GM12878 (cell line): ENCODE measurements around the gene MRPL20. TPM values are rescaled to one million over a fixed set of nuclear protein-coding genes. Genes with fewer than 3 reads are reported as not detected.
A peak's percentile ranks its signal among the peaks of the same experiment; 100 is the strongest.

Source experiments
- ATAC-seq: fragments of 200-7000 bp; cut with Tn5 transposase; 3 replicates; pipeline ENCODE4 v1.9.1; 2020; ENCODE audit warnings: mild to moderate bottlenecking, moderate library complexity
- BruUV-seq: library from RNA; stranded (reverse); fragments of 400-500 nt; replicated peaks from 2 replicates; lab custom pipeline; 2021; lab: Mats Ljungman, UMichigan
- CTCF ChIA-PET: fragments of 300-600 bp; sonication (Branson Sonifier 250); formaldehyde crosslinking; extraction: SDS; loops from one replicate; lab custom pipeline; 2021; ENCODE audit warnings: inconsistent platforms; lab: Yijun Ruan, JAX
- POLR2A ChIA-PET: fragments of 350-600 bp; formaldehyde crosslinking; extraction: SDS; loops from one replicate; lab custom pipeline; 2021; ENCODE audit warnings: inconsistent platforms; lab: Charles Lee
- RAD21 ChIA-PET: fragments of 300-600 bp; sonication (Branson Sonifier 250); formaldehyde crosslinking; loops from one replicate; lab custom pipeline; 2023; ENCODE audit warnings: antibody characterized with exemption; ENCODE audit not compliant: unreplicated experiment; lab: Charles Lee
- SMC1A ChIA-PET: fragments of 300-600 bp; sonication (Branson Sonifier 250); formaldehyde crosslinking; loops from one replicate; lab custom pipeline; 2023; ENCODE audit not compliant: unreplicated experiment, uncharacterized antibody; lab: Charles Lee
- DNase-seq: peaks from one replicate; pipeline ENCODE4 v3.0.0-alpha.2; 2011; ENCODE audit warnings: low read depth, low spot score
- FAIRE-seq: peaks from 3 replicates; lab custom pipeline; 2011; peaks lifted over from hg19 to GRCh38; lab: Jason Lieb, UNC
- H2AFZ ChIP-seq: 2 replicates; pipeline ENCODE4 v1.6.0; 2011; ENCODE audit warnings: low read depth, low read length, control low read depth; ENCODE audit not compliant: control insufficient read depth
- H3K27ac ChIP-seq: 2 replicates; pipeline ENCODE4 v1.5.1; 2011; ENCODE audit warnings: control low read depth; ENCODE audit not compliant: control insufficient read depth, insufficient read depth
- H3K27me3 ChIP-seq, 2 experiments: replicated peaks in 1 of 2; 2 replicates each; pipeline versions ENCODE4 v1.6.0 to v1.6.1; 2011; ENCODE audit warnings: low read length in 1 of 2; ENCODE audit not compliant: control insufficient read depth in 2 of 2, insufficient read depth in 2 of 2
- H3K36me3 ChIP-seq, 2 experiments: 2 replicates each; pipeline ENCODE4 v1.5.1; 2011; ENCODE audit warnings: low read length in 1 of 2; ENCODE audit not compliant: control insufficient read depth in 2 of 2, insufficient read depth in 2 of 2
- H3K4me1 ChIP-seq: 2 replicates; pipeline ENCODE4 v1.6.1; 2011; ENCODE audit warnings: mild to moderate bottlenecking, low read length, moderate library complexity, mixed read lengths; ENCODE audit not compliant: control insufficient read depth, insufficient read depth
- H3K4me2 ChIP-seq: 2 replicates; pipeline ENCODE4 v1.6.0; 2011; ENCODE audit warnings: control low read depth; ENCODE audit not compliant: control insufficient read depth, insufficient read depth
- H3K4me3 ChIP-seq: fragments of 200-600 bp; sonication (generic); 2 replicates; pipeline ENCODE4 v1.5.1; 2016
- H3K79me2 ChIP-seq: 2 replicates; pipeline ENCODE4 v1.6.0; 2011; ENCODE audit warnings: low read length; ENCODE audit not compliant: control insufficient read depth, insufficient read depth
- H3K9ac ChIP-seq: 2 replicates; pipeline ENCODE4 v1.8.0; 2011; ENCODE audit warnings: low read length, control low read depth, mixed read lengths; ENCODE audit not compliant: control insufficient read depth, insufficient read depth
- H3K9me3 ChIP-seq: replicated peaks from 3 replicates; pipeline ENCODE4 v1.5.1; 2011; ENCODE audit warnings: mild to moderate bottlenecking, low read length; ENCODE audit not compliant: control insufficient read depth, insufficient read depth
- H4K20me1 ChIP-seq: 2 replicates; pipeline ENCODE4 v1.6.0; 2011; ENCODE audit not compliant: control insufficient read depth, insufficient read depth
- LARP7 ChIP-seq: fragments of 450-650 bp; IDR thresholded peaks from 2 replicates; pipeline ENCODE4 v1.6.1; 2017; ENCODE audit warnings: mild to moderate bottlenecking
- WGBS: methylation state at CpG from one replicate; pipeline ENCODE4 v1.1.6; 2016; ENCODE audit warnings: low lambda C conversion rate; ENCODE audit not compliant: insufficient replicate concordance, insufficient coverage; ENCODE audit errors: missing lambda C conversion rate; 5-methylcytosine and 5-hydroxymethylcytosine counted together
- in situ Hi-C: fragments of 300-500 bp; cut with MboI; formaldehyde crosslinking; loops from 9 replicates; pipeline ENCODE4 v1.14.3; 2018; ENCODE audit warnings: mixed read lengths
- intact Hi-C: fragments of 100-400 bp; cut with micrococcal nuclease; formaldehyde crosslinking; loops from one replicate; pipeline ENCODE4 v1.14.2; 2022; ENCODE audit not compliant: unreplicated experiment
- polyA plus RNA-seq, 11 experiments: library from polyadenylated mRNA; depleted of rRNA in 4 of 11; unstranded in 6 of 11; stranded (reverse) in 5 of 11; fragments of >200 nt; fragmentation: Nextera tagmentation in 4 of 11; fragmentation: Illumina TruSeq in 1 of 11; extraction: Ambion mirVana in 4 of 11; extraction: Trizol in 1 of 11; gene quantifications; 1 replicate in 1 of 11; 2 replicates in 10 of 11; pipeline versions ENCODE4 v1.2.1 to v1.2.3, GENCODE V29; 2011 to 2016; ENCODE audit warnings: inconsistent platforms in 2 of 11, missing spikeins in 2 of 11, low read depth in 1 of 11
- total RNA-seq, 4 experiments: library from RNA; depleted of rRNA in 3 of 4; stranded (reverse); fragments of >200 nt in 3 of 4; fragmentation: Illumina TruSeq in 1 of 4; extraction: Trizol in 1 of 4; gene quantifications; 2 replicates each; pipeline versions ENCODE4 v1.2.1 to v1.2.3, GENCODE V29; 2013 to 2021
- TF ChIP-seq, protein P1 (sequence below): fragments of 450-650 bp; IDR thresholded peaks from 2 replicates; pipeline ENCODE4 v1.6.1; 2016; ENCODE audit warnings: mild to moderate bottlenecking
- TF ChIP-seq, protein P2 (sequence below): fragments of 450-650 bp; IDR thresholded peaks from 2 replicates; pipeline ENCODE4 v1.6.1; 2017; ENCODE audit warnings: mild to moderate bottlenecking, moderate library complexity
- TF ChIP-seq, protein P3 (sequence below): IDR thresholded peaks from 2 replicates; pipeline ENCODE4 v1.6.1; 2011; ENCODE audit warnings: low read depth, low read length, improper control_type of control experiment, borderline replicate concordance

Gene MRPL20
- total and polyA plus RNA-seq, 10 of the 15 experiments (the other 5 are each of a cell fraction or from before 2014, with no cell fraction given): 129 to 525 (median 255) TPM

DNA sequence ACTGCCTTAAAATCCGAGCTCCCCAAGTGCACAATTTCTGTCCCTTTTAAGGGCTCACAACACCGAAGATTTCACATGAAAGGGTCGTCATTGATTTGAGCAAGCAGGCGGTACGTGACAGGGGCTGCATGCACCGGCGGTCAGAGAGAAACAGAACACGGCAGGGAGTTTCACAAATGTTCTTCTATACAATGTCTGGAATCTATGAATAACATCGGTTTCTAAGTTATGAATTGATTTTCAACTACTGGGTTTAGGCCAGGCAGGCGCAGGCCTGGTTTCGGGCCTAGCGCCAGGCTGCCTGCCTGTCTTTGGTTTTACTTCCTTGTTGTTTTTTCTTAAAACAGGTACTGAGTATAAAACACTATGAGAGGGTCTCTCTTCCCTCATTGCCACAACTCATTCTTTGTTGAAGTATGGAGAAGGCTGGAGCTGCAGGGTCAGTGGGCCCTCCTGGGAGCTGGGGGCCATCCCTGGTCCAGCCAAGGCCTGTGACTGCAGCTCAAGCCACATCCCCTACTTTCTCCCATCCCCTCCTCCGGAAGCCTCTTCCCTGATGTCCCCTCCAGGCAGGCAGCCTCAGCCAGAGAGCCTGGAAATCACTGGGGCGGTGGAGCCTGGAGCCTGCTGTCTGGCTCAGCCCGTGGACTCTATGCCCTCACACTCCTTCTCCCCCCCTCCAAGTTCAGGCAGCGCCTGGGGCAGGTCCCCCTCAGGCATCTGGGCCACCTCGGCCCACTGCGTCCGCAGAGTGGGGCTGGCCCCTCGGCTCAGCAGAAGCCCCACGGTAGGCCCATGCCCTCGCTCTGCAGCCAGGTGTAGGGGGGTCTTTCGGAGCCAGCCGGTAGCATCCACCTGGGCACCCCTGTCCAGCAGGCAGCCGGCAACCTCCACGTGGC is 11.6 kb upstream of the MRPL20 start:
- peak overlapping the region; percentile 82 for H2AFZ ChIP-seq
- TF ChIP-seq, protein P1, sequence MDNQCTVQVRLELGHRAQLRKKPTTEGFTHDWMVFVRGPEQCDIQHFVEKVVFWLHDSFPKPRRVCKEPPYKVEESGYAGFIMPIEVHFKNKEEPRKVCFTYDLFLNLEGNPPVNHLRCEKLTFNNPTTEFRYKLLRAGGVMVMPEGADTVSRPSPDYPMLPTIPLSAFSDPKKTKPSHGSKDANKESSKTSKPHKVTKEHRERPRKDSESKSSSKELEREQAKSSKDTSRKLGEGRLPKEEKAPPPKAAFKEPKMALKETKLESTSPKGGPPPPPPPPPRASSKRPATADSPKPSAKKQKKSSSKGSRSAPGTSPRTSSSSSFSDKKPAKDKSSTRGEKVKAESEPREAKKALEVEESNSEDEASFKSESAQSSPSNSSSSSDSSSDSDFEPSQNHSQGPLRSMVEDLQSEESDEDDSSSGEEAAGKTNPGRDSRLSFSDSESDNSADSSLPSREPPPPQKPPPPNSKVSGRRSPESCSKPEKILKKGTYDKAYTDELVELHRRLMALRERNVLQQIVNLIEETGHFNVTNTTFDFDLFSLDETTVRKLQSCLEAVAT: peak; percentile 52; the same call in 1 of the 2 replicates
- TF ChIP-seq, protein P2, sequence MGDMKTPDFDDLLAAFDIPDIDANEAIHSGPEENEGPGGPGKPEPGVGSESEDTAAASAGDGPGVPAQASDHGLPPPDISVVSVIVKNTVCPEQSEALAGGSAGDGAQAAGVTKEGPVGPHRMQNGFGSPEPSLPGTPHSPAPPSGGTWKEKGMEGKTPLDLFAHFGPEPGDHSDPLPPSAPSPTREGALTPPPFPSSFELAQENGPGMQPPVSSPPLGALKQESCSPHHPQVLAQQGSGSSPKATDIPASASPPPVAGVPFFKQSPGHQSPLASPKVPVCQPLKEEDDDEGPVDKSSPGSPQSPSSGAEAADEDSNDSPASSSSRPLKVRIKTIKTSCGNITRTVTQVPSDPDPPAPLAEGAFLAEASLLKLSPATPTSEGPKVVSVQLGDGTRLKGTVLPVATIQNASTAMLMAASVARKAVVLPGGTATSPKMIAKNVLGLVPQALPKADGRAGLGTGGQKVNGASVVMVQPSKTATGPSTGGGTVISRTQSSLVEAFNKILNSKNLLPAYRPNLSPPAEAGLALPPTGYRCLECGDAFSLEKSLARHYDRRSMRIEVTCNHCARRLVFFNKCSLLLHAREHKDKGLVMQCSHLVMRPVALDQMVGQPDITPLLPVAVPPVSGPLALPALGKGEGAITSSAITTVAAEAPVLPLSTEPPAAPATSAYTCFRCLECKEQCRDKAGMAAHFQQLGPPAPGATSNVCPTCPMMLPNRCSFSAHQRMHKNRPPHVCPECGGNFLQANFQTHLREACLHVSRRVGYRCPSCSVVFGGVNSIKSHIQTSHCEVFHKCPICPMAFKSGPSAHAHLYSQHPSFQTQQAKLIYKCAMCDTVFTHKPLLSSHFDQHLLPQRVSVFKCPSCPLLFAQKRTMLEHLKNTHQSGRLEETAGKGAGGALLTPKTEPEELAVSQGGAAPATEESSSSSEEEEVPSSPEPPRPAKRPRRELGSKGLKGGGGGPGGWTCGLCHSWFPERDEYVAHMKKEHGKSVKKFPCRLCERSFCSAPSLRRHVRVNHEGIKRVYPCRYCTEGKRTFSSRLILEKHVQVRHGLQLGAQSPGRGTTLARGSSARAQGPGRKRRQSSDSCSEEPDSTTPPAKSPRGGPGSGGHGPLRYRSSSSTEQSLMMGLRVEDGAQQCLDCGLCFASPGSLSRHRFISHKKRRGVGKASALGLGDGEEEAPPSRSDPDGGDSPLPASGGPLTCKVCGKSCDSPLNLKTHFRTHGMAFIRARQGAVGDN: peak; percentile 89
- TF ChIP-seq LARP7: 0 out of 2 replicates have a peak, but pooled peaks have one; percentile 22
- TF ChIP-seq, protein P3, sequence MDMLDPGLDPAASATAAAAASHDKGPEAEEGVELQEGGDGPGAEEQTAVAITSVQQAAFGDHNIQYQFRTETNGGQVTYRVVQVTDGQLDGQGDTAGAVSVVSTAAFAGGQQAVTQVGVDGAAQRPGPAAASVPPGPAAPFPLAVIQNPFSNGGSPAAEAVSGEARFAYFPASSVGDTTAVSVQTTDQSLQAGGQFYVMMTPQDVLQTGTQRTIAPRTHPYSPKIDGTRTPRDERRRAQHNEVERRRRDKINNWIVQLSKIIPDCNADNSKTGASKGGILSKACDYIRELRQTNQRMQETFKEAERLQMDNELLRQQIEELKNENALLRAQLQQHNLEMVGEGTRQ: no peak
- SMC1A ChIA-PET: interaction anchor here (1.2 kb wide), 1 partner anchor 11 kb away, joined by 3 read pairs; no protein-coding TSS in a partner anchor
- peak overlapping the region; percentile 66 for H3K27ac ChIP-seq
- RAD21 ChIA-PET: no interaction called here
- ATAC-seq (peak; percentile 10; the same call in 1 of the 3 replicates), FAIRE-seq (peak; percentile 52), DNase-seq (no peak)
- no peaks in the 10 kb centered on the region for H4K20me1 ChIP-seq
- H3K36me3 ChIP-seq: no peaks in the 10 kb centered on the region
- peak overlapping the region; percentile 56; the same call in 1 of the 2 replicates for H3K9ac ChIP-seq
- peaks cover 25% of the 10 kb centered on the region for H3K4me1 ChIP-seq
- CTCF ChIA-PET: no interaction called here
- no peaks in the 10 kb centered on the region; the same call in 2 of the 3 replicates for H3K9me3 ChIP-seq
- H3K79me2 ChIP-seq: no peaks in the 10 kb centered on the region
- H3K27me3 ChIP-seq: no peaks in the 10 kb centered on the region
- intact Hi-C loops (no loop called here), in situ Hi-C loops (no loop called here)
- H3K4me3 ChIP-seq: no peak overlapping the region
- POLR2A ChIA-PET: interaction anchor here (0.8 kb wide), 1 partner anchor 14 kb away, joined by 3 read pairs; no protein-coding TSS in a partner anchor
- 53% methylated on average over 26 of the region's 26 CpGs for WGBS
- H3K4me2 ChIP-seq: peak overlapping the region; percentile 79
- BruUV-seq: TSS peak; percentile 63
